SH-SY5Y (cell line): ENCODE data around the gene ARHGEF1.

Experiments
- GATA2 ChIP-seq: IDR thresholded peaks from 2 replicates; pipeline ENCODE4 v1.6.1; 2011; ENCODE audit warnings: mild to moderate bottlenecking, low read depth, low read length
- GATA3 ChIP-seq: IDR thresholded peaks from 2 replicates; pipeline ENCODE4 v1.6.1; 2011; ENCODE audit warnings: low read depth, mild to moderate bottlenecking, low read length, moderate library complexity

GRCh38 chr19:41910240-41910991 lies 27.4 kb downstream of the ARHGEF1 start:
- TF ChIP-seq GATA3 (no peak), GATA2 (no peak)
